OCI-LY7 (cell line): ENCODE data around the gene ADAM15.

Source experiments
- CTCF ChIP-seq: fragments of 200-600 bp; sonication (generic); conservative IDR thresholded peaks from 2 replicates; pipeline ENCODE4 v1.5.1; 2014; ENCODE audit warnings: mild to moderate bottlenecking, antibody characterized with exemption, low read length, moderate library complexity, mixed read lengths
- EZH2phosphoT487 ChIP-seq: fragments of 200-600 bp; sonication (generic); IDR thresholded peaks from 2 replicates; pipeline ENCODE4 v1.6.1; 2018; ENCODE audit warnings: low read depth, borderline replicate concordance, mild to moderate bottlenecking, mixed run types, antibody characterized with exemption, low read length, moderate library complexity, mixed read lengths

- no peak for TF ChIP-seq CTCF
- TF ChIP-seq EZH2phosphoT487 = no peak
Measured at GRCh38 chr1:155012026-155012546, 39.0 kb upstream of the ADAM15 start.
